Skin epidermis (tissue), 12 donors: ENCODE results near the gene USP2.

Source experiments
- H3K27ac ChIP-seq, 21 experiments: fragments of 200-600 bp; sonication (generic) in 11 of 21; one replicate each; pipeline ENCODE4 v1.5.0; 2020; ENCODE audit warnings: mild to moderate bottlenecking in 3 of 21, inconsistent platforms in 2 of 21, moderate library complexity in 2 of 21
- H3K4me3 ChIP-seq, 7 experiments: fragments of 200-600 bp; sonication (generic) in 2 of 7; one replicate each; pipeline ENCODE4 v1.5.0; 2020; ENCODE audit warnings: inconsistent platforms in 2 of 7, mild to moderate bottlenecking in 2 of 7, moderate library complexity in 1 of 7

Gene USP2

DNA sequence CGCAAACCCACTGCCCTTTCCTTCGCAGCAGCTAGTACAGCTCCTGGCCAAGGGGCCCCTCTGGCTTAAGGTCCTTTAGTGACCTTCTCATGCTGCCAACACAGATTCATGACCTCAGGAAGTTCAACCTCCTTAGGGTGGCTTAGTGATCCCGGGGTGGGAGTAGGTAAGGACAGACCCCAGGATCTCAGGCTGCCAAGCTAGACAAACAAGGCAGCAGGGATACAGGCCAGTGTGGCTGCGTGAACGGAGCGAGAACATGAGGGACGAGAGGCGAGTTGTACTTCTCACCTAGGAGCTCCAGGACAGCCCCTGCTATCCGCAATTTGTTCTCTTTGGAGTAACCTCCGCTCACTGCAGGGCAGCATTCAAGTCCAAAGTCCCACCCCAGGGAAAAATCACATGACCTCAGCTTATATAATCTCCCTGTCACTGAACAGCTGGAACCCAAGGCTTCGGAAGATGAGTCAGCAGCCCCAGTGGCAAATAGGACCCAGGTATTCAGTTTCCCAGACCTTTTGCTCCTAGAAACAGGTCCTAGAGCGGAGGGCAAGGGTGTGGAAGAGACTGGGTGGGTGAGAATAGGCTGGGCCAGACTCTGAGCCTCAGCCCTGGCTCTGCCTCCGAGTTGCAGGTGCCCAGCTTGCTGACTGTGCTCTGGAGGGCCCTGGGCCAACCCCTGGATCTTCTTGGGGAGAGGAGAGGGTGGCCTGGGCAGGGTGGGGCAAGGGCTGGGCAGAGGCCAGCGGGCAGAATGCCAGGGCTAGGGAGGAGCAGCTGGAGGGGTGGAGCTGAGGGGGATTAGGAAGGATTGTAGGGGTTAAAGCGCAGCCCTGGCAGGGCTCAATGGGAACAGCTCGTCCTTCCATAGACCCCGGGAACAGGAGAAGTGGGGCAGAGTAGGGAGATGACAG is 13.1 kb downstream of the USP2 start:
- no peak overlapping the region for H3K4me3 ChIP-seq
- H3K27ac ChIP-seq, result peak overlapping the region in 5 of 21 experiments; percentile 11 to 47 (median 23)

DNA sequence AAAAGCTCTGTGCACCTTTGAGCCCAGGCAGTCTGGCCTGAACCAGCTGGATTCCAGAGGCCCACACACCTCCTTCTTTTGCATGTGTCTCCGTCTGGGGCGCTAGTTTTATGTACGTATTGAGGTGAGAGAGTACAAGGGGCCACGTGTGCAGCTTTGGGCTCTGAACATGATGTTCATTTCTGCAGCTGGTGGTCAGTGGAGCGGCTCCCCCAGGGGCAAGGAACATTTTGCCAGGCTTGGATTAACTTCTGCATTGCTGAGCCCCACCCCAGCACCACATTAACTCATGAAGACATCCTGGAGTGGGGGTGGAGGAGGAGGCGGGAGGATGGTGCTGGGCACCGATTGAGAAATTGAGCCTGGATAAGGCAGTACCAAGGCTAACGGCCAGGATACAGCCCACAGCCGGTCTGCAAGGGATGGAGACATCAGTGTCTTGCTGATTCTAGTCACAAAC is 13.8 kb downstream of the USP2 start:
- no peak overlapping the region for H3K4me3 ChIP-seq
- no peak overlapping the region for H3K27ac ChIP-seq

DNA sequence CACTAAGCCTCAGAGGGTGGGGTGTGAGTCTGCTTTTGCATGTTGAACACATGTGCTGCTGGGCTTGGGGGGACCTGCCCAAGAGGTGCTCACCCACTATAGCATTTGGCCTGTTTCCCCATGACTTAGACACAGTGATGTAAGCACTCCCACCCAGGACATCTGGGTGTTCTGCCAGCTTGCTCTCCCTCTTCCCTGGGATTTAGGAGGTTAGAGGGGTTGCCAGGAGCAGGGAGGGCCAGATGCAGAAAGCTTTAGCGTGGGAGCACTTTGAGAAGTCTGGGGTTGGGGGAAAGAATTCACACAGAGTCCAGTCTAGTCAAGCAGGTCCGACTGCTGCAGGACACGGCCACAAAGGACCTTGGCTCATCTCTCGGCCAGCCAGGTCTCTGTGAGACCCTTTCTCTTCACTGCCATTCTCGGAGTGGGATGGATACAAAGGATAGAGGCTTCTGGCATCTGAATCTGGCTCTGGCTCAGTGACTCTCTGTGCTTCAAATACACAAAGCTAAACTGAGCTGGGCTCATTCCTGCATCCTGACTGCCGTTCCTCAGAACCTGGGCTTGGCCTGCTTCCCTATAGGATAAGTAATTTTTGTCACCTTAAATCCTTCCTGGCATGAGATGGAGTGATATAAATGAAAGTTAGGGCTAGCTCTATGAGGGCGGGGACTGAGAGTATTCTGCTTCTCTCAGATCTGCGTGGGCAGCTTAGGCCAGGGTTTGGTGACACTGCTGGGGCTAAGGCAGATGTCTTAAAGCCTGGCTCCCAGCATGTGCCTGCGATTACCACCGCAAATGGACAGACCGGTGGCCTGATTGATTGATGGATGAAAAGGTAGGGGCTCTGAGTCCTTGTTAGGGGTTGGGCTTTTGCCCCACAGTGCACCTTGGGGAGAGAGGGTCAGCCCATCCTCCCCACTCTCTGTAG is 14.5 kb downstream of the USP2 start:
- Histone ChIP-seq H3K27ac (no peak overlapping the region), H3K4me3 (no peak overlapping the region)

DNA sequence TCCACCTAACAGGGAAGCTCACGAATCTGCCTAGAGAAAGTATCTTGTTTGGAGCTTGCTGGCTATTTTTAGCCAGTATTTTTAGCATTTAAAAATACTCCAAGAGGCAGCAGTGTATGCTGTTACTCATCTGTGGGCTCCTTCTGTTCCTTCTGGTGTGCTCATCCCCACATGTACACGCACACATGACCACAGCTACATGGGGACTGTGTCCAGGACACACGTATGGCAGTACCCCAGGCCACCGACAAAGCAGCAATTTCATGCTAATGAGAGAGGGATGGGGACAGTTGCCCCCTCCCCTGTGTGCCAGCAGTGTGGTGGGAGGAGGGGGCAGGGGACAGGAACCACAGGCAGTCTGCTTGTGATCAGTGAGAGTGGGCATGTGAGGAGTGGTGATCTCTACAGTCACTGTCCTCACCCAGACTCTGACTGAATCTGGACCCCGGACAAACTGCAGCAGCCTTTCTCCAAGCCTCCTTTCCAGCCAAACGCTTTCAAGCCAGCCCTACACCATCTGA is 16.4 kb downstream of the USP2 start:
- Histone ChIP-seq H3K4me3 (no peak overlapping the region), H3K27ac (no peak overlapping the region)

DNA sequence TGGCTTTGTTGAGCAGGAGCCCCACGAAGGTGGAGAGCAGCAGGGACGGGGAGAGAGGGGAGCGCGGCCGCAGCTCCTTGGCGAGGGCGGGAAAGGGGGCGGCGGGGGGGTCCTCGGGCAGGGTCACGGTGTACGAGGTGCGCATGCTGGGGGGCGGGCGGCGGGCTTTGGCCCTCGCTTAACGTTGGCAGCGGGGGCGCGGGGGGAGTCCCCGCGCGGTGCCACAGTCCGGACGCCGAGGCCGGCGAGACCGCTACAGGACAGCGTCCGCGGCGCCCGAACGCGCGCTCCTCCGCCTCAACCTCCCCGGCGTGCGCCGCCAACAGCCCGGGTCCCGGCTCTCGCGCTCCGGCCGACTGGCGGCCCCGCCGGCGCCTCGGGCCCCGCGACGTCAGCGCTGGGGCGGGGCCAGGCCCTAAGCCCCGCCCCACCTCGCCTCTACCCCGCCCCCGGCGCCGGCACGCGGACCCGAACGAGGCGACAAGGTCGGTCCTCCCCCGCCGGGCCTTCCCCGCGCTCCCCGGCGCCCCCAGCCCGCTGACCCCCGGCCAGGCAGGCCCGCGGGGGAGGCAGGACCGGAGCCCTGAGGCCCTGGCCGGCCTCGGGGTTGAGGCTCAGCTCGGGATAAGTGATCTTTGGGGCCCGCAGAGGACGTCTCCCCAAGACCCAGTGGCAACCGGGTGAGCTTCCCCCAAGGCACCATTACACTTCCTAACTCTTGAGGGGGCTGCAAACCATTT is 17.5 kb downstream of the USP2 start:
- Histone ChIP-seq H3K27ac (peak overlapping the region in 13 of 21 experiments; percentile 4 to 76 (median 59)), H3K4me3 (peak overlapping the region; percentile 23 to 47 (median 34))

DNA sequence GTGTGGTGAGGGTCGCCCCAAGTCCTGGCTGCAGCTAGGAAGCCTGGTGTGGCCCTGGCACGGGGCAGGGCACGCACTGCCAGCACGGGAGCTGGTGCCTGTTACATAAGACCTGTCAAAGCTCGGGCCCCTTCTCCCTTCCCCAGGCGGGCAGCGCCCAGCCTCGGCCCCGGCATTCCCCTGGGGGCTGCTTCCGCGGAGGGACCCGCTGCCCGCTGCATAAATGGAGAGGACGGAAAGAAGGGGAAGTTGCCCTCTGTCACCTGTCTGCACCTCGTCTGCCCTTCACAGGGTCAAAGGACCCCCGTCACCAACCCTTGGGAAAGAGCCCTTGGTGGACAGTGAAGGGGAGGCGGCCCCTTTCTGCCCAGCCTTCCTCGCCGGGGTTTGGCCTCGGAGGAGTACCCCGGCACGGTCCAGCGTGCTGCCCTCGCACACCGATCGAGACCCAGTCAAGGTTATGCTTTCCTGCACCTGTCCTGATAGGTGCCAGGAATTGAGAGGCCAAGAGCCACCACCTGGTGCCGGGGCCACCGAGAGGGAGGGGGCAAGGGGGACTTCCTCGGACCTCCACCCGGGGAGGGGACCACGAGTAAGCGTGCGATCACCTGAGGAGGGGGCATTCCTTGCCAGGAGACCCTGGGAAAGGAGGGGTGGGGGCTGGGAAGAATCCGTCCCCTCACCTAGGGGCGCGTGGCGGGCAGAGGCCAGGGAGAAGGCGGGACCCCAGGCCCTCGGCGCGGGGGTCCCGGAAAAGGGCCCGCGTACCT is 18.2 kb downstream of the USP2 start:
- Histone ChIP-seq H3K27ac (peak overlapping the region in 11 of 21 experiments; percentile 4 to 76 (median 59)), H3K4me3 (peak overlapping the region in 6 of 7 experiments; percentile 23 to 47 (median 34))

DNA sequence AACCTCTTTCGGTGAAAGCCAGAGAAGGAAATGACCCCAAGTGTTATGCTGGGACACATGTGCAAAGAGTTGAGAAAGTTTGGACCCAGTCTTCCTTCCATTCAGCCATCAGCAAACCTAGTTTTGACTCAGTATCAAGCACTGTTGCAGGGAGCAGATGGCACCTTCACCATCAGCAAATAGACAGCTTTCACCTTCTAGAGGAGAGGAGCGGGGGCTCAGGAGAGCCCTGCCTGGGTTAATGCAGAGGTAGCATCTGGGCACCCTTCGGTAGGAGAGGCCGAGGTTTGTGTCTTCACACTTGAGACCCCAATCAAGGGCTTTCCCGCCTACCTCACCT is 18.8 kb downstream of the USP2 start:
- H3K27ac ChIP-seq, result peak overlapping the region in 5 of 21 experiments; percentile 2 to 74 (median 59)
- peak overlapping the region in 3 of 7 experiments; percentile 10 to 44 (median 35) for H3K4me3 ChIP-seq

DNA sequence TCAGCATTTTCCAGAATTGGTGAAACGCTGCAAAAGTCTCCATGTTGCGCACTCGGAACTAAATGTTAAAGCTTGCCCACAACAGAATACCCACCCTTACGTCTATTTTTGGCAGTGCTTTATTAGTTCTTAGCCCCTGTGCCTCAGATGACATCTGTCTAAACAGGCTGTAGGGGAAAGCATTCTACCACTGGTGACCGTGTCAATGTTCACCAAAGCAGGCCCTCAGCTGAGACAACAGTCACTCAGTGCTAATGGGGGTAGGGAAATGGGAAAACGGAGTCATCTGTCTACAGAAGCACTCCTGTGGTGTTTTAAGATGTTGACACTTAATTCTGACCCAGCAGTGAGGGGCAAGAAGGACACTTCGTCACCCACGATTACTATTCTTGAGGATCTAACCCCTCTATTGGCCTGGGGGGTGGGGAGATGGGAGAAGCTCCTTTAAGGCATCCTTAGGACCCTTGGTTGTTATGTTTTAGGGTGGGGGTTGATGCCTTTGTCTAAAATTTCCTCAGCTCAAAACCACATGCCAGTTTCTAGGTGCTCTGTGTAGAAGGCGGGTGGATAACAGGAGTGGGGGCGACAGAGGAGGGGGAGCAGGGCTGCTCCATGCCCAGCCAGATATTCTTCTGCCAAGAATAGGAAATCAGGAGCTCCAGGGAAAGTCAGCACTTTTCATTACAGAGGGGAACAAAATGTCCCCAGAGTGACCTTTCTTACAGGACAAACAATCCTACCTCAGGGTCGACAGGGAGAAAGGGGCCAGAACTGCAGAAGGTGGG is 19.4 kb downstream of the USP2 start:
- H3K4me3 ChIP-seq, result peak overlapping the region in 1 of 7 experiments; percentile 7

DNA sequence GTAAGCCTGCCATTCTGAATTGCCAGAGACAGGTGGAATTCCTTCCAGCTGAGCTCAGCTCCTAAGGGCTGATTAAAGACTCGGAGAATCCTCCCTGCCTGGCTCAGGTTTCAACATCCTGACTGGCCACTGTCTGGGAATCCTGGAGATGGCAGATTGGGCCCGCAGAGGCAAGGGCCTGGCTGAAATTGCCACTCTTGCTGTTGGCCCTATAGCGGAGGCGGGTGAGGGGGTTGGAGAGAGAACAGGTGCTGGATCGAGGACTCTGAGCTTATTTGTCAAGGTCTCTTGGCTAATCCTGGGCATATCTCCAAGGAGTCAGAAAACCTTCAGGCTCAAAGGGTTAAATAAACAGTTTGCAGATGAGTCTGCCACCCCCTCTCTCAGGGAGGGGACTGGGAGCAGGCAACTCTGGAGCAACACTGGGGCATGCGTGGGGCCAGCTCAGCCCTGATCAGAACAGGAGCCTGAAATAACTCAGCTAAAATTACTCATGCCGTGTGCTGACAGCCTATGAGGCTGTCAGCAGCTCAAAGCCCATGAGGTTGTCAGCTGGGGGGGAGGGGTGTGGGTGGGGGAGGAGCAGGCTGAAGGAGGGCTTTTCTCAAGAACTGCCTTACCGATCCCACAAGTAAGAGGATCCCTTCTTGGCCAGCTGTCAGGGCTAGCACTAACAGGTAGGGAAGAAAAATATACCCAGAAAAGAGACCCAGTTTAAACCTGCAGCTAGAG is 20.3 kb downstream of the USP2 start:
- peak overlapping the region in 1 of 7 experiments; percentile 7 for H3K4me3 ChIP-seq
- peak overlapping the region in 11 of 21 experiments; percentile 4 to 62 (median 32) for H3K27ac ChIP-seq

More for the DNA sequence above, 19.4 kb downstream of the USP2 start:
- peak overlapping the region in 8 of 21 experiments; percentile 7 to 62 (median 36) for H3K27ac ChIP-seq

DNA sequence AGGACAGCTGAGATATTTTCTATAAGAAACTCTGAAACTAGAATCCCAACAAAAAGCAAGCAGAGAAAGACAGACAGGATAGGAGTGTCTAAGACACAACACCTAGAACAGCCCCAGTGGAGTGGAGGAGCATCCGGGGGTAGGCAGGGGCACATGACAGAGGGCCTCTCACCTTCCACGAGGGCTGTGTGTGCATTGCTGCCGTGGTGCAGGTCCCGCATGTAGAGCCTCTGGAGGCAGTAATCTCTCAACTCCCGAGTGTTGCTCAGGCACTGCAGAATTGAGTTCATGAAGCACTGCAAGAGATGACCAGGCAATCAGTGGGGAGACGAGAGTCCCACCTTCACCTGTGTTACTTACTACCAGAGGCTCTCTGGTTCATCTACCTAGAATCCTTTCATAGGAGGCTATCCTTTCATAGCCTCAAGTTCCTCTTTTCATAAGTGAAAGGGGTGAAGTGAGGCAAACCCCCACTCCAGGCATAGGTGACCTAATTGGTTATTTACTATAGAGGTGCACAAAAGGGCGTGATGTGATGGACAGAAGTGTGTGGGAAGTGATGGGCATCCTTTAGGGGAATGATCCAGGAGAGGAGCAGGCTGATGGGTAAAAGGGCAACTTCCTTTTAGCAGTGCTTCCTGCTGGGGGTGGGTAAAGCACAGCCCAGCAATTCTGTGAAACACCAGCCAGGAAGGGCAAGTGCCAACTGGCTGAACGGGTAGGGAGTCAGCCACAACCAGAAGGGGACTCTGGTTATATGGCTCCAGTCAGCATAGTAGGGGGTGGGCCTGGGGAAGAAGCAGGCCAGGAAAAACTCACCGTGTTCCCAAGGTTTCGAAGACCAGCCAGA is 21.9 kb downstream of the USP2 start:
- H3K4me3 ChIP-seq, result no peak overlapping the region
- H3K27ac ChIP-seq, result peak overlapping the region in 2 of 21 experiments; percentile 26 to 62

DNA sequence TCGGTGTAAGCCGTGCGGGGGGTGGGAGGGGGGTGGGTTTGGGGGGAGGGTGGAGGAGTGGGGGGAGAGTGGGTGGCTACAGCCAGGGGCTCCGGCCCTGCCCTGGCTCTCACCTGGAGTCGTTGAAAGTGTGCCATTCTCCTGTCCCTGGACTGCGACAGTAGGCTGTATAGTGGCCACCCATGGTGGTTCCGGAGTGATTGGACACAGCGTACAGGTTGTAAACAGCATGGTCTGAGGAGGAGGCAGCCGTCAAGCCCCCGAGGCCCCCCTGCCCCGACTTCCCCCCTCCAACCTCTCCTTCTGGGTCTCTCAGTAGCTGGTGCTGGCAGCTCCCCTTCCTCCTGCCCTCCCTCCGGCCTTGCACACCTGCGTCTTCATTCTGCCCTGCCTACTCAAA is 24.4 kb downstream of the USP2 start:
- Histone ChIP-seq H3K4me3 (peak overlapping the region in 6 of 7 experiments; percentile 22 to 49 (median 40)), H3K27ac (peak overlapping the region in 7 of 21 experiments; percentile 39 to 78 (median 68))

DNA sequence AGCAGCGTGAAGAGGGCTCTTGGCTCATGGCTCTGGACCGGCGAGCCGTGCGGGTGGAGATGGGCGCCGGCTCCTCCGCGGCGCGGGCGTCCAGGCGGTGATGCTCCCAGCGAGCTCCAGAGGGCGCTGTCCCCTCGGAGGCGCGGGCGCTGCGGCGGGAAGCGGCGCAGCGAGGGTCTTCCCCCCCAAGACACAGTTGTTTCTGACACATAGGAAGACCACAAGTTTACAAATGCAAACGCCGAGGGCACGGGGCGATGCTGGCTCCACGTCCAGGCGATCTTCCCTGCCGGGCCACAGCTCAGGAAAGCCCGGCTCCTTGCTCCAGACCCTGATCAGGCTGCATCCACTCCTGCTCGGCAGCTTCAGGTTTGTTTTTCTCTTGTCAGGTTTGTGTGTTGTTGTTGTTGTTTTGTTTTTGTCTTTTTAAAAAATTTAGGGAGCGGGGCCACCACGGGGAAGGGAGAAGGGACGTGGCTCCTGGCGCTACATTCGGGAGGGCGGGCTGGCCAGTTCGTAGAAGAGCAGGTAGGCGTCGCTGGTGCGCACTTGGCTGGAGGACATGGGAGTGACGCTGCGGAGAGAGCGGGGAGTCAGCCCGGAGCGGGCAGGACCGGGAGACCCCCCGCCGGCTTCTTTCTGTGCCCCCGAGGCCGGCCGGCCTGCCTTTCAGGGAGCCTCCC is 25.0 kb downstream of the USP2 start:
- H3K4me3 ChIP-seq, result peak overlapping the region; percentile 22 to 49 (median 36)
- peak overlapping the region in 11 of 21 experiments; percentile 9 to 78 (median 66) for H3K27ac ChIP-seq

DNA sequence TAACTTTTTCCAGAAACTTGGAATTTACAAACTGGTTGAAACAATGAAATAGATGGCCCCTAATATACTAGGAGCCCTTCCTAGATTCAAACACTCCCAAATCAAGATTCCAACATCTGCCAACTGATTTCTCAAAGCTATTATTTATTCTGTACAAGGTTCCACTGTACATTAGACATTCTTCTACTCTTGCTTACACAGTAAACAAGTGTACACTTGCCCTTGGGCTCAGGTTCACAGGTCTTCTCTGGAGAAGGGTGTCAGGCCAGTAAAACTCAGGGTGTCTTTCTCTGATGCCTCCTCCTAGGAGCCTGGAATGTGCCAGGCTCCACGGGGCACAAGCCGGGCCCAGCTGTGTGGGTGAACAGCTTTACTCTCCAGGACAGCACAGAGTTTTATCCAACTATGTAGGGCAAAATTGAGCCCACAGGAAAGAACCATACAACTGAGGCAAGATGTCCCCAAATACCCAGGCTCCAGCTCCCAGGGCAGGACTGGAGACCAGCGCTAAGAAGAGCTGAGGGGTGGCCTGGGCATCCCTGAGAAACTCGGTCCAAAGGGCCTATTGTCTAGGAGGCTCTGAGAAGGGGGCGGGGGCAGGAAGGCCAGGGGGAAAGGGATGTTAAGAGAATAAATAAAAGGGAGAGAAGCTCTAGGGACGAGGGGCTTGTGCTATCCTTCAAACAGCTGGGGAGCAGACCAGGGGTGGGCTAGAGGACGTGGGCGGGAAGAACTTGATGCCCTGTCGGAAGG is 26.2 kb downstream of the USP2 start:
- Histone ChIP-seq H3K27ac (peak overlapping the region in 1 of 21 experiments; percentile 34), H3K4me3 (no peak overlapping the region)

DNA sequence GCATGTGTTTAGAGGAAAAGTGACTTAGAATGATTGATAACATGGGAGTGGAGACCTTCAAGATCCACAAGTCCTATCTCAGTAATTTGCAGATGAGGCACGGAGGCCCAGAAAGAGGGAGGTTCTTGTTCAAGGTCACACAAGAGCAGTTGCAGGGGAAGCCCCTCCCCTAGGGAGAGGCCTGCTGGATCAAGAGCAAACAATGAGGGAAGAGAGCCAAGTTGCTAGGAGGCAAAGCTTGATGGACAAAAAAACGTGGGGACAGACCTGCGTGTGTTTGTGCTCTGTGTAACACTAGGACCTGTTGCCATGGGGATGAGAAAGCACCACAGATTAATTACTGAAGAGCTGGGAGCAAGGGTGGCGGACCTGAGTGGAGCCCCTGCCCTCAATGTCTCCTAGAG is 28.6 kb downstream of the USP2 start:
- H3K27ac ChIP-seq, result no peak overlapping the region

DNA sequence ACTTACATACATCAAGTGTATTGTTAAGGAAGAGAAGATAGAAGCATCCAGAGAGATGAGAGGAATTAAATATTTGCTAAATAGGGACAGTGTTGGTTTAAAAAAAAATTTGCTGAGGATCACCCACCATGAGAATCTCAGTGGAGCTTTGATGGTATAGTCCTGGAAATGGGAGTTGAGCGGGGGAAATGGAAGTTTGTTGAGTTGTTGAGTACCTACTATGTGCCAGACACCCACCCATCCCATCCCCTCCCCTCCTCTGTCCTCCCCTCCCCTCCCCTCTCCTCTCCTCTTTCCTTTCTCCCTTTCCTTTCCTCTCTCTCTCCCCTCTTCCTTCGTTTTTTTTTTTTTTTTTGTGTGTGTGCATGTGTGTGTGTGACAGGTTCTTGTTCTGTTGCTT is 30.3 kb downstream of the USP2 start:
- Histone ChIP-seq H3K27ac (no peak overlapping the region), H3K4me3 (no peak overlapping the region)

More for the DNA sequence above, 28.6 kb downstream of the USP2 start:
- H3K4me3 ChIP-seq, result no peak overlapping the region
